T-cell (primary cell): Measurements from ENCODE around the gene REEP2. TPM values are rescaled to one million over a fixed set of nuclear protein-coding genes. Genes with fewer than 3 reads are reported as not detected.
A peak's percentile ranks its signal among the peaks of the same experiment; 100 is the strongest.

Source experiments
- ATAC-seq, 4 experiments: fragments of 200-7000 bp in 3 of 4; fragments of 150-1000 bp in 1 of 4; cut with Tn5 transposase; replicated peaks in 1 of 4; 1 replicate in 3 of 4; 2 replicates in 1 of 4; pipeline ENCODE4 v1.10.0; 2021; ENCODE audit warnings: moderate library complexity in 3 of 4, mild to moderate bottlenecking in 2 of 4, moderate number of reproducible peaks in 1 of 4
- CTCF ChIA-PET, 2 donors: fragments of 300-600 bp; sonication (Branson Sonifier 250); formaldehyde crosslinking; loops; one replicate each; lab custom pipeline; 2022; ENCODE audit warnings: antibody characterized with exemption in 2 of 2; lab: Charles Lee
- POLR2A ChIA-PET, 2 donors: fragments of 300-600 bp; sonication (Branson Sonifier 250); formaldehyde crosslinking; loops; one replicate each; lab custom pipeline; 2022; ENCODE audit warnings: antibody characterized with exemption in 2 of 2; lab: Charles Lee
- DNase-seq, 35 experiments: peaks; one replicate each; pipeline versions ENCODE4 v3.0.0 to v3.0.0-alpha.2; 2013 to 2023
- H3K27ac ChIP-seq: one replicate; pipeline ENCODE4 v1.5.1; 2013; ENCODE audit warnings: low read length
- H3K27me3 ChIP-seq, 2 experiments: replicated peaks in 1 of 2; 1 replicate in 1 of 2; 2 replicates in 1 of 2; pipeline versions ENCODE4 v1.6.1 to v1.7.0; 2013; ENCODE audit warnings: low read length in 1 of 2, mixed read lengths in 1 of 2; ENCODE audit not compliant: control insufficient read depth in 2 of 2, insufficient read depth in 2 of 2; ENCODE audit errors: extremely low read depth in 1 of 2
- H3K36me3 ChIP-seq, 2 donors: 1 replicate in 1 of 2; 2 replicates in 1 of 2; pipeline versions ENCODE4 v1.6.1 to v1.7.0; 2013; ENCODE audit warnings: low read length in 1 of 2; ENCODE audit not compliant: control insufficient read depth in 2 of 2, insufficient read depth in 1 of 2; ENCODE audit errors: extremely low read depth in 1 of 2
- H3K4me1 ChIP-seq, 2 experiments: 1 replicate in 1 of 2; 2 replicates in 1 of 2; pipeline versions ENCODE4 v1.6.1 to v1.7.0; 2013; ENCODE audit warnings: low read length in 2 of 2, mixed read lengths in 1 of 2; ENCODE audit not compliant: insufficient read depth in 2 of 2, control insufficient read depth in 1 of 2; ENCODE audit errors: extremely low read depth in 1 of 2
- H3K4me3 ChIP-seq, 2 donors: 1 replicate in 1 of 2; 2 replicates in 1 of 2; pipeline versions ENCODE4 v1.5.1 to v1.7.0; 2013; ENCODE audit warnings: mild to moderate bottlenecking in 2 of 2, low read length in 1 of 2, moderate library complexity in 1 of 2; ENCODE audit not compliant: control insufficient read depth in 1 of 2; ENCODE audit errors: extremely low read depth in 1 of 2
- H3K9me3 ChIP-seq: 2 replicates; pipeline ENCODE4 v1.7.0; 2013
- H3K27ac Mint-ChIP-seq, 2 donors: one replicate each; pipeline ENCODE4 v1.8.0; 2020 to 2021; ENCODE audit warnings: mild to moderate bottlenecking in 2 of 2, mixed read lengths in 2 of 2
- H3K27me3 Mint-ChIP-seq, 2 donors: one replicate each; pipeline ENCODE4 v1.8.0; 2021 to 2022; ENCODE audit warnings: mixed read lengths in 2 of 2
- H3K36me3 Mint-ChIP-seq: one replicate; pipeline ENCODE4 v1.8.0; 2021; ENCODE audit warnings: mixed read lengths
- H3K4me1 Mint-ChIP-seq, 3 donors: one replicate each; pipeline ENCODE4 v1.8.0; 2020 to 2022; ENCODE audit warnings: mixed read lengths in 3 of 3, mild to moderate bottlenecking in 1 of 3
- H3K4me3 Mint-ChIP-seq, 3 donors: one replicate each; pipeline ENCODE4 v1.8.0; 2020 to 2022; ENCODE audit warnings: mild to moderate bottlenecking in 3 of 3, mixed read lengths in 3 of 3, moderate library complexity in 3 of 3
- H3K9me3 Mint-ChIP-seq, 3 donors: one replicate each; pipeline ENCODE4 v1.8.0; 2020 to 2022; ENCODE audit warnings: mixed read lengths in 3 of 3
- WGBS: methylation state at CpG from one replicate; pipeline ENCODE4 v1.1.5; 2013; ENCODE audit warnings: missing lambda C conversion rate; ENCODE audit not compliant: insufficient coverage; 5-methylcytosine and 5-hydroxymethylcytosine counted together
- total RNA-seq, 35 experiments: library from RNA in 6 of 35; stranded (reverse) in 6 of 35; fragments of 120-200 nt in 1 of 35; gene quantifications; one replicate each; pipeline versions ENCODE4 v1.2.1 to v1.2.4 and lab custom pipeline; 2013 to 2026

Gene REEP2
- total RNA-seq, 5 donors from 2014 or later (not counting 1 experiment from before 2014, with no cell fraction given): 0.18 to 0.61 (median 0.42) TPM

- WGBS: 88% methylated on average over 10 of the region's 18 CpGs
- Mint-ChIP-seq H3K36me3 (no peaks in the 10 kb centered on the region), H3K4me1 (peaks cover 5% of the 10 kb centered on the region in 3 donors), H3K27me3 (no peaks in the 10 kb centered on the region), H3K27ac (no peak overlapping the region), H3K4me3 (no peak overlapping the region), H3K9me3 (no peaks in the 10 kb centered on the region)
- ChIA-PET POLR2A (no interaction called here), CTCF (no interaction called here)
- DNase-seq (no peak), ATAC-seq (no peak)
- no peak overlapping the region for H3K4me3 ChIP-seq
- H3K9me3 ChIP-seq: no peaks in the 10 kb centered on the region
- H3K36me3 ChIP-seq: no peaks in the 10 kb centered on the region
- peaks cover 3 to 12% of the 10 kb centered on the region in 2 experiments for H3K4me1 ChIP-seq
- H3K27me3 ChIP-seq: peaks cover 0 to 21% of the 10 kb centered on the region in 2 experiments
- no peak overlapping the region for H3K27ac ChIP-seq
Observed at GRCh38 chr5:138445547-138446271, 6.9 kb downstream of the REEP2 start.

- H3K27me3 ChIP-seq: peaks cover 0 to 24% of the 10 kb centered on the region in 2 experiments
- no peak overlapping the region for H3K27ac Mint-ChIP-seq
- no peak for ATAC-seq
- H3K36me3 Mint-ChIP-seq: no peaks in the 10 kb centered on the region
- 82% methylated on average over 6 of the region's 6 CpGs for WGBS
- no peak for DNase-seq
- peaks cover 5 to 8% (median 5%) of the 10 kb centered on the region in 3 donors for H3K4me1 Mint-ChIP-seq
- POLR2A ChIA-PET: interaction anchor here in 1 of 2 donors (0.6 kb wide), 1 partner anchor 77 kb away, joined by 4 read pairs; no protein-coding TSS in a partner anchor
- no peak overlapping the region for H3K4me3 Mint-ChIP-seq
- no peaks in the 10 kb centered on the region for H3K9me3 Mint-ChIP-seq
- H3K27me3 Mint-ChIP-seq: no peaks in the 10 kb centered on the region
- CTCF ChIA-PET: interaction anchor here (0.5 to 4.2 kb wide), 6 partner anchors 13 to 822 kb away, joined by 3 to 41 read pairs (median 5); no protein-coding TSS in a partner anchor
- no peak overlapping the region for H3K4me3 ChIP-seq
- no peak overlapping the region for H3K27ac ChIP-seq
- H3K9me3 ChIP-seq: no peaks in the 10 kb centered on the region
- H3K36me3 ChIP-seq: no peaks in the 10 kb centered on the region
- H3K4me1 ChIP-seq: peaks cover 3 to 12% of the 10 kb centered on the region in 2 experiments
Observed at GRCh38 chr5:138448070-138448469, 9.2 kb downstream of the REEP2 start.

GRCh38 chr5:138448481-138449398 lies 9.9 kb downstream of the REEP2 start:
- H3K4me1 Mint-ChIP-seq: peaks cover 5 to 8% (median 5%) of the 10 kb centered on the region in 3 donors
- no peaks in the 10 kb centered on the region for H3K27me3 Mint-ChIP-seq
- H3K9me3 Mint-ChIP-seq: no peaks in the 10 kb centered on the region
- DNase-seq: no peak
- POLR2A ChIA-PET: interaction anchor here (0.6 kb wide), 4 partner anchors 17 to 591 kb away, joined by 3 to 6 read pairs (median 4); no protein-coding TSS in a partner anchor
- ATAC-seq: no peak
- no peak overlapping the region for H3K27ac Mint-ChIP-seq
- Histone ChIP-seq H3K4me1 (peaks cover 3 to 12% of the 10 kb centered on the region in 2 experiments), H3K9me3 (no peaks in the 10 kb centered on the region), H3K27ac (no peak overlapping the region), H3K27me3 (peaks cover 0 to 24% of the 10 kb centered on the region in 2 experiments), H3K36me3 (no peaks in the 10 kb centered on the region), H3K4me3 (no peak overlapping the region)
- H3K36me3 Mint-ChIP-seq: no peaks in the 10 kb centered on the region
- CTCF ChIA-PET: interaction anchor here (0.5 to 4.2 kb wide), 21 partner anchors 9 to 822 kb away, joined by 3 to 43 read pairs (median 4); partner anchors contain the start of genes EGR1 (in 1 of the 2) and REEP2 (in 1 of the 2)
- H3K4me3 Mint-ChIP-seq: no peak overlapping the region
- 92% methylated on average over 2 of the region's 9 CpGs for WGBS

- Mint-ChIP-seq H3K27ac (peak overlapping the region in 1 of 2 donors; percentile 52), H3K9me3 (no peaks in the 10 kb centered on the region), H3K27me3 (no peaks in the 10 kb centered on the region), H3K4me1 (peaks cover 5 to 8% (median 5%) of the 10 kb centered on the region in 3 donors), H3K36me3 (no peaks in the 10 kb centered on the region), H3K4me3 (no peak overlapping the region)
- POLR2A ChIA-PET: interaction anchor here (0.6 to 0.7 kb wide), 6 partner anchors 17 to 892 kb away, joined by 3 to 14 read pairs (median 4); partner anchors contain the start of gene PAIP2 (in 1 of the 2)
- Histone ChIP-seq H3K27me3 (peaks cover 0 to 29% of the 10 kb centered on the region in 2 experiments), H3K9me3 (no peaks in the 10 kb centered on the region), H3K4me3 (no peak overlapping the region), H3K4me1 (peaks cover 3 to 12% of the 10 kb centered on the region in 2 experiments), H3K27ac (no peak overlapping the region), H3K36me3 (no peaks in the 10 kb centered on the region)
- ATAC-seq (peak; percentile 76 to 93 (median 86)), DNase-seq (peak; percentile 15 to 86 (median 62))
- CTCF ChIA-PET: interaction anchor here (0.6 to 4.2 kb wide), 27 partner anchors 10 to 1279 kb away, joined by 3 to 43 read pairs (median 4); partner anchors contain the start of genes EGR1 (in 1 of the 2) and REEP2 (in 1 of the 2)
- WGBS: 32% methylated on average over 15 of the region's 22 CpGs
Observed at GRCh38 chr5:138449501-138450239, 10.8 kb downstream of the REEP2 start.

GRCh38 chr5:138450971-138451370 lies 12.1 kb downstream of the REEP2 start:
- H3K4me1 Mint-ChIP-seq: peaks cover 5 to 8% (median 5%) of the 10 kb centered on the region in 3 donors
- no peak overlapping the region for H3K4me3 Mint-ChIP-seq
- Histone ChIP-seq H3K9me3 (no peaks in the 10 kb centered on the region), H3K4me1 (peaks cover 3 to 12% of the 10 kb centered on the region in 2 experiments), H3K27me3 (peaks cover 0 to 29% of the 10 kb centered on the region in 2 experiments), H3K27ac (no peak overlapping the region), H3K4me3 (no peak overlapping the region), H3K36me3 (peaks cover 0 to 4% of the 10 kb centered on the region in 2 donors)
- no peak for ATAC-seq
- 82% methylated on average over 3 of the region's 5 CpGs for WGBS
- no peaks in the 10 kb centered on the region for H3K27me3 Mint-ChIP-seq
- H3K36me3 Mint-ChIP-seq: no peaks in the 10 kb centered on the region
- DNase-seq: no peak
- no peak overlapping the region for H3K27ac Mint-ChIP-seq
- H3K9me3 Mint-ChIP-seq: no peaks in the 10 kb centered on the region
- CTCF ChIA-PET: interaction anchor here (0.6 to 4.2 kb wide), 8 partner anchors 11 to 1137 kb away, joined by 3 to 43 read pairs (median 6); partner anchors contain the start of gene EGR1 (in 1 of the 2)
- POLR2A ChIA-PET: interaction anchor here in 1 of 2 donors (0.6 kb wide), 1 partner anchor 93 kb away, joined by 4 read pairs; no protein-coding TSS in a partner anchor
